OCI-LY3 (cell line): ENCODE data around the gene CDH4.

ENCODE experiments used
- EZH2phosphoT487 ChIP-seq: fragments of 200-600 bp; shearing (Covaris generic); IDR thresholded peaks from 2 replicates; pipeline ENCODE4 v1.6.1; 2018; ENCODE audit warnings: antibody characterized with exemption, mixed run types, low read depth
- TF ChIP-seq, protein P1 (sequence below): fragments of 200-600, 300-600 bp; sonication (generic); IDR thresholded peaks from 2 replicates; pipeline ENCODE4 v1.5.1; 2014; ENCODE audit warnings: antibody characterized with exemption, low read length, low read depth

DNA sequence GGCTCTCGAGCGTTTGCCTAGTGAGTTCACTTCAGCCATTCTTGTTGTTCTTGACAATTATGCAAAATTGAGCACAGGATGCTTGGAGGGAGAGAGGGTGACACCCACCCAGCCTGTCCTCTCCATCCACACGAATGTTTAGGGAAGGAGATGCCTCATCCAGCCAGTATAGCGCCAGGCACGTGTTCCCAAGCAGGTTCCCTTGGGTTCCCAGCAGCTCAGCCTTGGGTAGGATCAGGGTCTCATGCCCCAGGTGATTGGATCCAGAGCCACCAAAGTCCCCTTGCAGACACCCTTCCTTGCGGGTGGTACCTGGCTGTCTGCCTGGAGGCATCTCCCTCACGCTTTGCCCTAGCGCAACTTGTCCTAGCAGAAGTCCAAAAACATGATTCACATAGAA is 394.9 kb downstream of the CDH4 start:
- TF ChIP-seq, protein P1, sequence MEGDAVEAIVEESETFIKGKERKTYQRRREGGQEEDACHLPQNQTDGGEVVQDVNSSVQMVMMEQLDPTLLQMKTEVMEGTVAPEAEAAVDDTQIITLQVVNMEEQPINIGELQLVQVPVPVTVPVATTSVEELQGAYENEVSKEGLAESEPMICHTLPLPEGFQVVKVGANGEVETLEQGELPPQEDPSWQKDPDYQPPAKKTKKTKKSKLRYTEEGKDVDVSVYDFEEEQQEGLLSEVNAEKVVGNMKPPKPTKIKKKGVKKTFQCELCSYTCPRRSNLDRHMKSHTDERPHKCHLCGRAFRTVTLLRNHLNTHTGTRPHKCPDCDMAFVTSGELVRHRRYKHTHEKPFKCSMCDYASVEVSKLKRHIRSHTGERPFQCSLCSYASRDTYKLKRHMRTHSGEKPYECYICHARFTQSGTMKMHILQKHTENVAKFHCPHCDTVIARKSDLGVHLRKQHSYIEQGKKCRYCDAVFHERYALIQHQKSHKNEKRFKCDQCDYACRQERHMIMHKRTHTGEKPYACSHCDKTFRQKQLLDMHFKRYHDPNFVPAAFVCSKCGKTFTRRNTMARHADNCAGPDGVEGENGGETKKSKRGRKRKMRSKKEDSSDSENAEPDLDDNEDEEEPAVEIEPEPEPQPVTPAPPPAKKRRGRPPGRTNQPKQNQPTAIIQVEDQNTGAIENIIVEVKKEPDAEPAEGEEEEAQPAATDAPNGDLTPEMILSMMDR, result no peak
- no peak for TF ChIP-seq EZH2phosphoT487
